ENCODE measurements around the gene AGK.

GRCh38 chr7:141636053-141636452 lies 84.8 kb downstream of the AGK start:
- no peak for TF ChIP-seq CTCF (IDR thresholded peaks at IDR 0.05)
- no peak for TF ChIP-seq POLR2A (IDR thresholded peaks at IDR 0.05; ENCODE audit: low read length)
- TF ChIP-seq BHLHE40 (IDR thresholded peaks at IDR 0.05; ENCODE audit: low read depth, low read length), result no peak
- TF ChIP-seq MAFK (IDR thresholded peaks at IDR 0.05; ENCODE audit: partially characterized antibody), result no peak

All from A549 (cell line).